ENCODE measurements around the gene CDCA4. TPM values are rescaled to one million over a fixed set of nuclear protein-coding genes. Genes with fewer than 3 reads are reported as not detected.
A peak's percentile ranks its signal among the peaks of the same experiment; 100 is the strongest.

CDCA4 gene
- total RNA-seq, 1 experiment from 2014 or later = 57.7 TPM

DNA sequence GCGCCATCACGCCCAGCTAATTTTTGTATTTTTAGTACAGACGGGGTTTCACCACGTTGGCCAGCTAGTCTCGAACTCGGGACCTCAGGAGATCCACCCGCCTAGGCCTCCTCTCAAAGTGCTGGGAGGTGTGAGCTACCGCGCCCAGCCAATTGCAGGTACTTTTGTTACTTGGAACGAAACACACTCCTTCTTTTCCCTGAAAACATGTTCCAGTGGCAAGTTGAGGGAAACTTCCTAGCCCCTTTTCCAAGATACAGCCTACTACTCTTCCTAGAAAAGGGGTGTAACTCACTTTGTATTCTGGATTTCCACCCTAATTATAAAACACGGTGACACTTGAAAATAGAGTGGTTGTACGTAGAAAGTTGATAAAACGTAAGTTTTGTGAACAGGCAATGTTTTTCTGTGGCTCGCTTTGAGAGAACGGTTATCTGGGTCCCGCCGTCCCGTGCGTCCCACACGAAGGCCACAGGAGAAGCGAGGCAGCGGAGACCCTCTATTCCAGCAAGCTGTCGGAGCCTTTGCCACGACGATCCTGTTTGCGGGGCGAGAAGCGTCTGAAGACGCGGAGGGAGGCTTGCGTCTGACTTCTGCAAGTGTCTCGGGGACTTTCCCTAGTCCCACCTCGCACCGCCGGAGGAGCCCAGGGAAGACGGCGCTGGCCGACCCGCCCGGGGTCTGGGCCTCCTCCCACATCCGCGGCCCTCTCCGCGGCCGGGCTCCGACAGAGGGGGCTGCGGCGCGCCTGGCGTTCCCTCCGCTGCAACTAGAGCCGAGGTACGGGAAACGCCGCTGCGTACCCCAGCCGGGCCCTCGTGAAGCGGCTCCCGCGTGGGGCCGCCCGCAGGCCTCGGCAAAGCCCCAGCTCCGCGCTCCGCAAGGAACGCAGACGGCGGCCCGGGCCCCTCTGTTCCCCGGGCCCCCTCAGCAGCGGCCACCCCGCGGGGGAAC is 745 bp downstream of the CDCA4 start:
- peaks cover 0 to 5% of the 10 kb centered on the region in 2 experiments; a peak in 2 of 5 replicates for H3K9me3 Mint-ChIP-seq
- Histone ChIP-seq H3K14ac (ENCODE audit: insufficient read depth, low read length) (peak overlapping the region; percentile 97; the same call in 1 of the 2 replicates), H3K56ac (ENCODE audit: insufficient read length, low read depth, low read length) (no peak overlapping the region), H3K9me3 (ENCODE audit: control insufficient read depth, low read depth, low read length) (no peaks in the 10 kb centered on the region), H4K8ac (replicated peaks; ENCODE audit: insufficient read length, low read depth, low read length) (no peak overlapping the region), H2BK5ac (ENCODE audit: insufficient read length, low read length) (no peak overlapping the region), H3K4me1 (ENCODE audit: insufficient read depth, low read length) (peaks cover 5% of the 10 kb centered on the region; the same call in 1 of the 2 replicates), H3K23ac (ENCODE audit: insufficient read length, low read depth, low read length) (no peak overlapping the region), H3K9ac (ENCODE audit: extremely low read depth, insufficient read length, low read length) (peak overlapping the region; percentile 68), H3K79me2 (ENCODE audit: insufficient read depth, low read length) (peaks cover 47% of the 10 kb centered on the region), H4K20me1 (ENCODE audit: control insufficient read depth, insufficient read depth, insufficient read length) (peaks cover 3% of the 10 kb centered on the region), H2BK20ac (ENCODE audit: low read depth, low read length, poor library complexity, severe bottlenecking) (no peak overlapping the region), H3K4me2 (ENCODE audit: insufficient read depth, insufficient read length, low read length) (peak overlapping the region; percentile 93), H3K23me2 (ENCODE audit: insufficient read length, low read depth, low read length, poor library complexity, severe bottlenecking) (peaks cover 13% of the 10 kb centered on the region), H3K79me1 (ENCODE audit: insufficient read depth, low read depth, low read length, poor library complexity, severe bottlenecking) (peaks cover 20% of the 10 kb centered on the region), H2BK15ac (ENCODE audit: low read depth, low read length) (no peak overlapping the region), H2AK5ac (ENCODE audit: insufficient read length, low read length) (no peak overlapping the region), H3K18ac (ENCODE audit: insufficient read length, low read depth, low read length) (no peak overlapping the region), H3K27ac (ENCODE audit: insufficient read length, low read depth, low read length) (no peak overlapping the region), H3K4ac (ENCODE audit: low read depth, low read length) (no peak overlapping the region), H4K5ac (ENCODE audit: insufficient read length, low read depth, low read length) (no peak overlapping the region), H2BK12ac (ENCODE audit: insufficient read length, low read depth, low read length) (no peak overlapping the region), H3K27me3 (ENCODE audit: insufficient read depth, low read length) (no peaks in the 10 kb centered on the region), H4K91ac (ENCODE audit: insufficient read length, low read depth, low read length) (no peak overlapping the region), H2AFZ (ENCODE audit: low read length) (no peak overlapping the region), H3T11ph (ENCODE audit: low read length) (no peak overlapping the region), H2BK120ac (ENCODE audit: low read depth, low read length, poor library complexity, severe bottlenecking) (no peak overlapping the region)
- WGBS (ENCODE audit: extremely low coverage, insufficient read length, low lambda C conversion rate) = no CpG with 5 or more reads among the region's 75 CpGs
- no peak for DNase-seq
- peaks cover 9 to 26% (median 23%) of the 10 kb centered on the region in 3 experiments; a peak in 6 of 7 replicates for H3K36me3 Mint-ChIP-seq (ENCODE audit: insufficient read depth in 1 of 3, low read depth in 3 of 3)
- H3K27me3 Mint-ChIP-seq (ENCODE audit: low read depth) = peaks cover 3% of the 10 kb centered on the region
- H3K27ac Mint-ChIP-seq = peak overlapping the region; percentile 24 to 93 (median 91); a peak in 5 of 7 replicates
- H3K4me1 Mint-ChIP-seq = peaks cover 56 to 64% of the 10 kb centered on the region in 2 experiments
- H3K4me3 Mint-ChIP-seq = peak overlapping the region; percentile 88 to 96
- TF ChIP-seq, protein P1, sequence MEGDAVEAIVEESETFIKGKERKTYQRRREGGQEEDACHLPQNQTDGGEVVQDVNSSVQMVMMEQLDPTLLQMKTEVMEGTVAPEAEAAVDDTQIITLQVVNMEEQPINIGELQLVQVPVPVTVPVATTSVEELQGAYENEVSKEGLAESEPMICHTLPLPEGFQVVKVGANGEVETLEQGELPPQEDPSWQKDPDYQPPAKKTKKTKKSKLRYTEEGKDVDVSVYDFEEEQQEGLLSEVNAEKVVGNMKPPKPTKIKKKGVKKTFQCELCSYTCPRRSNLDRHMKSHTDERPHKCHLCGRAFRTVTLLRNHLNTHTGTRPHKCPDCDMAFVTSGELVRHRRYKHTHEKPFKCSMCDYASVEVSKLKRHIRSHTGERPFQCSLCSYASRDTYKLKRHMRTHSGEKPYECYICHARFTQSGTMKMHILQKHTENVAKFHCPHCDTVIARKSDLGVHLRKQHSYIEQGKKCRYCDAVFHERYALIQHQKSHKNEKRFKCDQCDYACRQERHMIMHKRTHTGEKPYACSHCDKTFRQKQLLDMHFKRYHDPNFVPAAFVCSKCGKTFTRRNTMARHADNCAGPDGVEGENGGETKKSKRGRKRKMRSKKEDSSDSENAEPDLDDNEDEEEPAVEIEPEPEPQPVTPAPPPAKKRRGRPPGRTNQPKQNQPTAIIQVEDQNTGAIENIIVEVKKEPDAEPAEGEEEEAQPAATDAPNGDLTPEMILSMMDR (conservative IDR thresholded peaks at IDR 0.05) = no peak
